HepG2 (cell line): ENCODE data around the gene CHMP4B. TPM values are rescaled to one million over a fixed set of nuclear protein-coding genes. Genes with fewer than 3 reads are reported as not detected.

Source experiments
- AHR ChIP-seq: IDR thresholded peaks from 2 replicates; pipeline ENCODE4 v1.6.1; 2018; ENCODE audit warnings: missing genetic modification reagents, missing compliant biosample characterization
- CREM ChIP-seq, 2 experiments: sonication (generic) in 1 of 2; formaldehyde crosslinking in 1 of 2; IDR thresholded peaks; 2 replicates each; pipeline versions ENCODE4 v1.4.0 to v1.6.1; 2016 to 2020; ENCODE audit warnings: antibody characterized with exemption in 1 of 2, mild to moderate bottlenecking in 1 of 2, missing genetic modification reagents in 1 of 2
- DDIT3 ChIP-seq: sonication (generic); formaldehyde crosslinking; IDR thresholded peaks from 2 replicates; pipeline ENCODE4 v1.4.0; 2020; ENCODE audit warnings: mild to moderate bottlenecking, missing genetic modification reagents
- DPF2 ChIP-seq: sonication (generic); formaldehyde crosslinking; IDR thresholded peaks from 2 replicates; pipeline ENCODE4 v1.4.0; 2020; ENCODE audit warnings: mild to moderate bottlenecking, low read depth, missing genetic modification reagents, borderline replicate concordance
- ETV5 ChIP-seq: IDR thresholded peaks from 2 replicates; pipeline ENCODE4 v1.6.1; 2018; ENCODE audit warnings: missing biosample characterization, missing genetic modification reagents, inconsistent platforms, borderline replicate concordance
- FOXA1 ChIP-seq, 2 experiments: fragments of 450-650 bp in 1 of 2; sonication (generic) in 1 of 2; formaldehyde crosslinking in 1 of 2; IDR thresholded peaks; 2 replicates each; pipeline versions ENCODE4 v1.4.0 to v1.6.1; 2016 to 2020; ENCODE audit warnings: missing genetic modification reagents in 1 of 2
- MED8 ChIP-seq: sonication (generic); formaldehyde crosslinking; IDR thresholded peaks from 2 replicates; pipeline ENCODE4 v1.8.1; 2023; ENCODE audit warnings: mild to moderate bottlenecking, missing genetic modification reagents; ENCODE audit not compliant: insufficient replicate concordance
- RARA ChIP-seq: IDR thresholded peaks from 2 replicates; pipeline ENCODE4 v1.6.1; 2016; ENCODE audit warnings: missing genetic modification reagents, missing compliant biosample characterization
- SALL1 ChIP-seq: sonication (generic); formaldehyde crosslinking; IDR thresholded peaks from 2 replicates; pipeline ENCODE4 v1.8.0; 2022; ENCODE audit warnings: mild to moderate bottlenecking, missing genetic modification reagents
- ZBTB7A ChIP-seq: sonication (generic); formaldehyde crosslinking; IDR thresholded peaks from 2 replicates; pipeline ENCODE4 v1.8.0; 2022; ENCODE audit warnings: mild to moderate bottlenecking, missing genetic modification reagents
- ZC3H4 ChIP-seq: sonication (generic); formaldehyde crosslinking; IDR thresholded peaks from 2 replicates; pipeline ENCODE4 v1.4.0; 2020; ENCODE audit warnings: missing genetic modification reagents, borderline replicate concordance
- ZNF124 ChIP-seq: sonication (generic); formaldehyde crosslinking; IDR thresholded peaks from 2 replicates; pipeline ENCODE4 v1.4.0; 2020; ENCODE audit warnings: missing genetic modification reagents
- ZNF296 ChIP-seq: sonication (generic); formaldehyde crosslinking; conservative IDR thresholded peaks from 2 replicates; pipeline ENCODE4 v1.5.0; 2020; ENCODE audit warnings: mild to moderate bottlenecking, missing genetic modification reagents
- ZNF616 ChIP-seq: sonication (generic); formaldehyde crosslinking; IDR thresholded peaks from 2 replicates; pipeline ENCODE4 v1.5.0; 2020; ENCODE audit warnings: low read depth, mild to moderate bottlenecking, missing genetic modification reagents
- polyA plus RNA-seq, 8 experiments: library from polyadenylated mRNA; depleted of rRNA in 3 of 8; stranded (reverse) in 7 of 8; unstranded in 1 of 8; fragments of >200 nt; fragmentation: Illumina TruSeq in 4 of 8; extraction: Trizol in 4 of 8; gene quantifications; 2 replicates each; pipeline versions ENCODE4 v1.2.1 to v1.2.3, GENCODE V29; 2011 to 2016; ENCODE audit warnings: low read depth in 4 of 8, missing spikeins in 1 of 8, mixed read lengths in 1 of 8; ENCODE audit not compliant: insufficient read depth in 1 of 8
- total RNA-seq, 5 experiments: library from RNA; depleted of rRNA; stranded (reverse); fragments of >200 nt; fragmentation: Illumina TruSeq; extraction: Trizol; gene quantifications; 2 replicates each; pipeline ENCODE4 v1.2.3, GENCODE V29; 2016; ENCODE audit warnings: low read depth in 1 of 5
- TF ChIP-seq, protein P1 (sequence below), 2 experiments: fragments of 450-650 bp in 1 of 2; sonication (generic) in 1 of 2; formaldehyde crosslinking in 1 of 2; IDR thresholded peaks; 2 replicates each; pipeline versions ENCODE4 v1.6.1 to v1.8.0; 2016 to 2022; ENCODE audit warnings: antibody characterized with exemption in 1 of 2, mild to moderate bottlenecking in 1 of 2, missing genetic modification reagents in 1 of 2
- TF ChIP-seq, protein P2 (sequence below): sonication (generic); formaldehyde crosslinking; IDR thresholded peaks from 2 replicates; pipeline ENCODE4 v1.5.1; 2020; ENCODE audit warnings: missing genetic modification reagents, mild to moderate bottlenecking, borderline replicate concordance
- TF ChIP-seq, protein P3 (sequence below): sonication (generic); formaldehyde crosslinking; IDR thresholded peaks from 2 replicates; pipeline ENCODE4 v1.4.0; 2020; ENCODE audit warnings: mild to moderate bottlenecking, missing genetic modification reagents

The CHMP4B gene
- total and polyA plus RNA-seq, 2 of the 13 experiments (the other 11 are each of a cell fraction or from before 2014, with no cell fraction given), result 40.1 to 45.6 TPM

DNA sequence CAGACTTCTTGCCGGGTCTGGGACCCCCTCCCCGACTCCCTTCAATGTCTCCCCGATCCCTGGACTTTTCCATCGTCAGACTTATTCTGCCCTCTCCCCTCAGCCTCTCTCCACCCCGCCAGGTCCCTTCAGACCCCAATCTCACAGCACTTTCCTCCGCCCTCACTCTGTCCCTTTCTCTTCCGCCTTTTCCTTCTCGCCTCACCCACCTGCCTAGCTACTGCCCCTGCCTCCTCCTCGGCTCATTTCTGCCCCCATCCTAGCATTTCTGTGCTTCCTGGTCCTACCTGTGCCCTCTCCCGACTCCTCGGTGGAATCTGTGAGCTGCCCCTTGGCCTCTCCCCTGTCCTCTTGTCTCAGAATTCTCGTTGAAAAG, 616 bp downstream of the CHMP4B start (continued):
- TF ChIP-seq, protein P1, sequence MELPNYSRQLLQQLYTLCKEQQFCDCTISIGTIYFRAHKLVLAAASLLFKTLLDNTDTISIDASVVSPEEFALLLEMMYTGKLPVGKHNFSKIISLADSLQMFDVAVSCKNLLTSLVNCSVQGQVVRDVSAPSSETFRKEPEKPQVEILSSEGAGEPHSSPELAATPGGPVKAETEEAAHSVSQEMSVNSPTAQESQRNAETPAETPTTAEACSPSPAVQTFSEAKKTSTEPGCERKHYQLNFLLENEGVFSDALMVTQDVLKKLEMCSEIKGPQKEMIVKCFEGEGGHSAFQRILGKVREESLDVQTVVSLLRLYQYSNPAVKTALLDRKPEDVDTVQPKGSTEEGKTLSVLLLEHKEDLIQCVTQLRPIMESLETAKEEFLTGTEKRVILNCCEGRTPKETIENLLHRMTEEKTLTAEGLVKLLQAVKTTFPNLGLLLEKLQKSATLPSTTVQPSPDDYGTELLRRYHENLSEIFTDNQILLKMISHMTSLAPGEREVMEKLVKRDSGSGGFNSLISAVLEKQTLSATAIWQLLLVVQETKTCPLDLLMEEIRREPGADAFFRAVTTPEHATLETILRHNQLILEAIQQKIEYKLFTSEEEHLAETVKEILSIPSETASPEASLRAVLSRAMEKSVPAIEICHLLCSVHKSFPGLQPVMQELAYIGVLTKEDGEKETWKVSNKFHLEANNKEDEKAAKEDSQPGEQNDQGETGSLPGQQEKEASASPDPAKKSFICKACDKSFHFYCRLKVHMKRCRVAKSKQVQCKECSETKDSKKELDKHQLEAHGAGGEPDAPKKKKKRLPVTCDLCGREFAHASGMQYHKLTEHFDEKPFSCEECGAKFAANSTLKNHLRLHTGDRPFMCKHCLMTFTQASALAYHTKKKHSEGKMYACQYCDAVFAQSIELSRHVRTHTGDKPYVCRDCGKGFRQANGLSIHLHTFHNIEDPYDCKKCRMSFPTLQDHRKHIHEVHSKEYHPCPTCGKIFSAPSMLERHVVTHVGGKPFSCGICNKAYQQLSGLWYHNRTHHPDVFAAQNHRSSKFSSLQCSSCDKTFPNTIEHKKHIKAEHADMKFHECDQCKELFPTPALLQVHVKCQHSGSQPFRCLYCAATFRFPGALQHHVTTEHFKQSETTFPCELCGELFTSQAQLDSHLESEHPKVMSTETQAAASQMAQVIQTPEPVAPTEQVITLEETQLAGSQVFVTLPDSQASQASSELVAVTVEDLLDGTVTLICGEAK (IDR thresholded peaks at IDR 0.05), result peak; percentile 41
- TF ChIP-seq, protein P1 (CRISPR knock-in tag; IDR thresholded peaks at IDR 0.05), result no peak; the same call in 1 of the 2 replicates
- no peak for TF ChIP-seq RARA (CRISPR knock-in tag)
- TF ChIP-seq DDIT3 (CRISPR knock-in tag), result no peak
- no peak for TF ChIP-seq ETV5 (CRISPR knock-in tag)
- peak; percentile 8; the same call in 1 of the 2 replicates for TF ChIP-seq SALL1 (CRISPR knock-in tag)
- 0 out of 2 replicates have a peak, but pooled peaks have one; percentile 41 for TF ChIP-seq ZBTB7A (CRISPR knock-in tag)
- no peak; the same call in 1 of the 2 replicates for TF ChIP-seq CREM (IDR thresholded peaks at IDR 0.05)
- TF ChIP-seq CREM (CRISPR knock-in tag; IDR thresholded peaks at IDR 0.05), result no peak
- TF ChIP-seq AHR (CRISPR knock-in tag), result no peak
- no peak for TF ChIP-seq MED8 (CRISPR knock-in tag)
- TF ChIP-seq ZC3H4 (CRISPR knock-in tag), result no peak
- TF ChIP-seq ZNF296, result no peak
- TF ChIP-seq DPF2 (CRISPR knock-in tag), result no peak
- TF ChIP-seq, protein P2, sequence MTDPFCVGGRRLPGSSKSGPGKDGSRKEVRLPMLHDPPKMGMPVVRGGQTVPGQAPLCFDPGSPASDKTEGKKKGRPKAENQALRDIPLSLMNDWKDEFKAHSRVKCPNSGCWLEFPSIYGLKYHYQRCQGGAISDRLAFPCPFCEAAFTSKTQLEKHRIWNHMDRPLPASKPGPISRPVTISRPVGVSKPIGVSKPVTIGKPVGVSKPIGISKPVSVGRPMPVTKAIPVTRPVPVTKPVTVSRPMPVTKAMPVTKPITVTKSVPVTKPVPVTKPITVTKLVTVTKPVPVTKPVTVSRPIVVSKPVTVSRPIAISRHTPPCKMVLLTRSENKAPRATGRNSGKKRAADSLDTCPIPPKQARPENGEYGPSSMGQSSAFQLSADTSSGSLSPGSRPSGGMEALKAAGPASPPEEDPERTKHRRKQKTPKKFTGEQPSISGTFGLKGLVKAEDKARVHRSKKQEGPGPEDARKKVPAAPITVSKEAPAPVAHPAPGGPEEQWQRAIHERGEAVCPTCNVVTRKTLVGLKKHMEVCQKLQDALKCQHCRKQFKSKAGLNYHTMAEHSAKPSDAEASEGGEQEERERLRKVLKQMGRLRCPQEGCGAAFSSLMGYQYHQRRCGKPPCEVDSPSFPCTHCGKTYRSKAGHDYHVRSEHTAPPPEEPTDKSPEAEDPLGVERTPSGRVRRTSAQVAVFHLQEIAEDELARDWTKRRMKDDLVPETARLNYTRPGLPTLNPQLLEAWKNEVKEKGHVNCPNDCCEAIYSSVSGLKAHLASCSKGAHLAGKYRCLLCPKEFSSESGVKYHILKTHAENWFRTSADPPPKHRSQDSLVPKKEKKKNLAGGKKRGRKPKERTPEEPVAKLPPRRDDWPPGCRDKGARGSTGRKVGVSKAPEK (CRISPR knock-in tag), result no peak
- TF ChIP-seq, protein P3, sequence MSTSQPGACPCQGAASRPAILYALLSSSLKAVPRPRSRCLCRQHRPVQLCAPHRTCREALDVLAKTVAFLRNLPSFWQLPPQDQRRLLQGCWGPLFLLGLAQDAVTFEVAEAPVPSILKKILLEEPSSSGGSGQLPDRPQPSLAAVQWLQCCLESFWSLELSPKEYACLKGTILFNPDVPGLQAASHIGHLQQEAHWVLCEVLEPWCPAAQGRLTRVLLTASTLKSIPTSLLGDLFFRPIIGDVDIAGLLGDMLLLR, result no peak; the same call in 1 of the 2 replicates
- TF ChIP-seq ZNF124 (CRISPR knock-in tag), result no peak
- peak; percentile 46; the same call in 1 of the 2 replicates for TF ChIP-seq FOXA1 (IDR thresholded peaks at IDR 0.05)
- TF ChIP-seq FOXA1 (CRISPR knock-in tag; IDR thresholded peaks at IDR 0.05), result no peak
- no peak; the same call in 1 of the 2 replicates for TF ChIP-seq ZNF616 (CRISPR knock-in tag)
